ENCODE measurements around the gene BABAM2.

GRCh38 chr2:28137221-28137620 lies 246.7 kb downstream of the BABAM2 start:
- no peak for TF ChIP-seq CTCF (conservative IDR thresholded peaks at IDR 0.05 in 1 of 2, IDR thresholded peaks at IDR 0.05 in 1 of 2; ENCODE audit: extremely low read depth in 1 of 2, insufficient read depth in 1 of 2, low read depth in 1 of 2, low read length in 2 of 2)
- TF ChIP-seq EZH2 (IDR thresholded peaks at IDR 0.05; ENCODE audit: borderline replicate concordance, low read length), result no peak

All from mammary epithelial cell (primary cell).